K562 (cell line): ENCODE measurements around the gene DMAC2. TPM values are rescaled to one million over a fixed set of nuclear protein-coding genes. Genes with fewer than 3 reads are reported as not detected.
A peak's percentile ranks its signal among the peaks of the same experiment; 100 is the strongest.

Experiments used
- ATAC-seq: fragments of 200-7000 bp; cut with Tn5 transposase; 3 replicates; pipeline ENCODE4 v1.9.1; 2020; ENCODE audit warnings: moderate library complexity
- BruUV-seq: library from RNA; stranded (reverse); fragments of 400-500 nt; replicated peaks from 2 replicates; lab custom pipeline; 2021; lab: Mats Ljungman, UMichigan
- CTCF ChIA-PET: fragments of 300-600 bp; formaldehyde crosslinking; extraction: SDS; loops from one replicate; lab custom pipeline; 2021; ENCODE audit warnings: low intra/inter-chr PET ratio; lab: Yijun Ruan, JAX
- POLR2A ChIA-PET: fragments of 300-600, 350-650 bp; sonication (Branson Sonifier 250); formaldehyde crosslinking; extraction: SDS; loops from one replicate; lab custom pipeline; 2021; ENCODE audit warnings: antibody characterized with exemption, inconsistent platforms; lab: Yijun Ruan, JAX
- DNase-seq, 4 experiments: peaks; one replicate each; pipeline versions ENCODE4 v3.0.0 to v3.0.0-alpha.2; 2011 to 2018; ENCODE audit warnings: low spot score in 3 of 4, mixed read lengths in 3 of 4; ENCODE audit errors: extremely low read depth in 1 of 4
- FAIRE-seq: peaks from 2 replicates; lab custom pipeline; 2011; peaks lifted over from hg19 to GRCh38; lab: Jason Lieb, UNC
- H2AFZ ChIP-seq: 2 replicates; pipeline ENCODE4 v1.6.0; 2011; ENCODE audit warnings: low read depth, low read length, control low read depth, inconsistent platforms
- H3K27ac ChIP-seq: fragments of 200-600 bp; 3 replicates; pipeline ENCODE4 v1.8.0; 2011; ENCODE audit warnings: low read depth, mild to moderate bottlenecking, control low read depth, inconsistent platforms, low read length, moderate library complexity, mixed read lengths; ENCODE audit errors: extremely low read depth
- H3K27me3 ChIP-seq, 2 experiments: fragments of 300-600 bp in 1 of 2; 2 replicates in 1 of 2; 3 replicates in 1 of 2; pipeline versions ENCODE4 v1.6.0 to v1.8.0; 2011; ENCODE audit warnings: inconsistent platforms in 2 of 2, low read length in 2 of 2, mild to moderate bottlenecking in 1 of 2, mixed read lengths in 1 of 2, moderate library complexity in 1 of 2; ENCODE audit not compliant: control insufficient read depth in 2 of 2, insufficient read depth in 2 of 2
- H3K36me3 ChIP-seq: fragments of 300-600 bp; 3 replicates; pipeline ENCODE4 v1.8.0; 2011; ENCODE audit warnings: mild to moderate bottlenecking, low read length, inconsistent platforms; ENCODE audit not compliant: control insufficient read depth, insufficient read depth
- H3K4me1 ChIP-seq, 2 experiments: fragments of 200-600 bp in 1 of 2; replicated peaks in 1 of 2; 2 replicates in 1 of 2; 3 replicates in 1 of 2; pipeline versions ENCODE4 v1.5.1 to v1.8.0; 2011; ENCODE audit warnings: inconsistent platforms in 2 of 2, low read length in 2 of 2, mild to moderate bottlenecking in 1 of 2, mixed read lengths in 1 of 2, moderate library complexity in 1 of 2; ENCODE audit not compliant: control insufficient read depth in 2 of 2, insufficient read depth in 2 of 2
- H3K4me2 ChIP-seq: 2 replicates; pipeline ENCODE4 v1.6.1; 2011; ENCODE audit warnings: low read length, control low read depth, inconsistent platforms, mixed read lengths; ENCODE audit not compliant: insufficient read depth
- H3K4me3 ChIP-seq: fragments of 200-600 bp; sonication (generic), shearing (Covaris generic); 2 replicates; pipeline ENCODE4 v1.5.1; 2016; ENCODE audit warnings: control low read depth, inconsistent platforms
- H3K79me2 ChIP-seq: fragments of 200-600 bp; 3 replicates; pipeline ENCODE4 v1.8.0; 2011; ENCODE audit warnings: low read length, inconsistent platforms; ENCODE audit not compliant: control insufficient read depth, insufficient read depth
- H3K9ac ChIP-seq, 2 experiments: 2 replicates each; pipeline versions ENCODE4 v1.6.0 to v1.6.1; 2011; ENCODE audit warnings: low read depth in 2 of 2, low read length in 2 of 2, control low read depth in 1 of 2, inconsistent platforms in 1 of 2, mild to moderate bottlenecking in 1 of 2, mixed read lengths in 1 of 2; ENCODE audit not compliant: insufficient read depth in 1 of 2
- H3K9me1 ChIP-seq: one replicate; pipeline ENCODE4 v1.6.0; 2011; ENCODE audit warnings: inconsistent platforms, mild to moderate bottlenecking, low read length, moderate library complexity; ENCODE audit not compliant: control insufficient read depth, insufficient read depth
- H3K9me3 ChIP-seq: replicated peaks from 2 replicates; pipeline ENCODE4 v1.5.1; 2011; ENCODE audit warnings: low read depth, low read length, inconsistent platforms; ENCODE audit not compliant: control insufficient read depth, insufficient read depth
- H4K20me1 ChIP-seq: replicated peaks from 2 replicates; pipeline ENCODE4 v1.6.1; 2011; ENCODE audit warnings: low read length, inconsistent platforms, mixed read lengths; ENCODE audit not compliant: control insufficient read depth, insufficient read depth
- CEBPG ChIP-seq, 3 experiments: fragments of 200-800 bp in 1 of 3; sonication (Bioruptor generic) in 1 of 3; sonication (generic) in 1 of 3; formaldehyde crosslinking in 1 of 3; IDR thresholded peaks in 2 of 3; conservative IDR thresholded peaks in 1 of 3; 2 replicates each; pipeline versions ENCODE4 v1.6.1 to v1.8.0; 2016 to 2022; ENCODE audit warnings: missing compliant biosample characterization in 2 of 3, missing genetic modification characterization in 2 of 3, mild to moderate bottlenecking in 1 of 3, missing genetic modification reagents in 1 of 3
- CHCHD3 ChIP-seq: fragments of 250-450 bp; sonication (Bioruptor Pico); IDR thresholded peaks from 2 replicates; pipeline ENCODE4 v2.1.2; 2022; ENCODE audit warnings: mild to moderate bottlenecking
- EGR1 ChIP-seq: fragments of 450-650 bp; conservative IDR thresholded peaks from 2 replicates; pipeline ENCODE4 v1.6.1; 2017; ENCODE audit warnings: mild to moderate bottlenecking
- MCM7 ChIP-seq, 2 experiments: fragments of 450-650 bp; IDR thresholded peaks; 2 replicates each; pipeline ENCODE4 v1.6.1; 2016 to 2018
- POLR2G ChIP-seq: fragments of 200-400 bp; formaldehyde crosslinking; IDR thresholded peaks from 2 replicates; pipeline ENCODE4 v1.6.1; 2017; ENCODE audit warnings: low read depth, mild to moderate bottlenecking, antibody characterized with exemption, low read length, moderate library complexity
- RBFOX2 ChIP-seq: fragments of 200-400 bp; formaldehyde crosslinking; IDR thresholded peaks from 2 replicates; pipeline ENCODE4 v1.6.1; 2017; ENCODE audit warnings: low read depth, mild to moderate bottlenecking, low read length, moderate library complexity
- WGBS: fragments of 100-300 bp; shearing (Covaris generic); methylation state at CpG from one replicate; pipeline ENCODE4 v1.1.6; 2016; ENCODE audit warnings: low coverage, mixed read lengths; ENCODE audit not compliant: insufficient coverage; ENCODE audit errors: missing lambda C conversion rate; 5-methylcytosine and 5-hydroxymethylcytosine counted together
- in situ Hi-C: fragments of 300-500 bp; cut with MboI; formaldehyde crosslinking; loops from 4 replicates; pipeline ENCODE4 v1.15.0; 2018; ENCODE audit warnings: inconsistent platforms, mixed read lengths
- intact Hi-C: fragments of 100-400 bp; cut with micrococcal nuclease; formaldehyde crosslinking; loops from 2 replicates; pipeline ENCODE4 v1.14.2; 2022
- polyA plus RNA-seq, 8 experiments: library from polyadenylated mRNA; depleted of rRNA in 4 of 8; stranded (reverse) in 5 of 8; unstranded in 3 of 8; fragments of >200 nt; fragmentation: Nextera tagmentation in 2 of 8; fragmentation: Illumina TruSeq in 1 of 8; extraction: Ambion mirVana in 2 of 8; extraction: Trizol in 1 of 8; gene quantifications; 2 replicates each; pipeline versions ENCODE4 v1.2.1 to v1.2.3, GENCODE V29; 2011 to 2014; ENCODE audit warnings: inconsistent platforms in 1 of 8, missing spikeins in 1 of 8
- total RNA-seq, 7 experiments: library from RNA; depleted of rRNA in 6 of 7; stranded (reverse); fragments of >200 nt in 6 of 7; fragmentation: Illumina TruSeq in 2 of 7; extraction: Trizol in 2 of 7; gene quantifications; 2 replicates each; pipeline versions ENCODE4 v1.2.1 to v1.2.3, GENCODE V29; 2011 to 2021; ENCODE audit warnings: low replicate concordance in 1 of 7

DMAC2 gene
- total and polyA plus RNA-seq, 9 of the 15 experiments (the other 6 are each of a cell fraction or from before 2014, with no cell fraction given): 12.9 to 61.2 (median 43.1) TPM

GRCh38 chr19:41386442-41386841 is 53.3 kb downstream of the DMAC2 start:
- no TSS peak for BruUV-seq
- Histone ChIP-seq H3K4me3 (no peak overlapping the region), H3K4me1 (peaks cover 4 to 10% of the 10 kb centered on the region in 2 experiments; a peak in 3 of 5 replicates), H2AFZ (no peak overlapping the region), H3K9me1 (peaks cover 3% of the 10 kb centered on the region), H3K79me2 (no peaks in the 10 kb centered on the region), H3K36me3 (peaks cover 45% of the 10 kb centered on the region; the same call in 2 of the 3 replicates), H3K27ac (no peak overlapping the region), H3K9ac (peak overlapping the region in 1 of 2 experiments; percentile 3; a peak in 2 of 4 replicates), H4K20me1 (no peaks in the 10 kb centered on the region), H3K27me3 (no peaks in the 10 kb centered on the region), H3K9me3 (no peaks in the 10 kb centered on the region), H3K4me2 (no peak overlapping the region)
- CTCF ChIA-PET: no interaction called here
- in situ Hi-C loops (no loop called here), intact Hi-C loops (no loop called here)
- peak; percentile 56 for ATAC-seq
- POLR2A ChIA-PET: interaction anchor here (0.8 to 1.7 kb wide), 4 partner anchors 8 to 123 kb away, joined by 3 to 8 read pairs (median 6); no protein-coding TSS in a partner anchor
- DNase-seq: peak in 2 of 4 experiments; percentile 11 to 25
- 71% methylated on average over 11 of the region's 13 CpGs for WGBS
- no peak for FAIRE-seq
- peak; percentile 62 for TF ChIP-seq POLR2G
- peak; percentile 50; the same call in 1 of the 2 replicates for TF ChIP-seq RBFOX2
- no peak for TF ChIP-seq MCM7 (IDR thresholded peaks at IDR 0.05)
- TF ChIP-seq EGR1: peak; percentile 64
- TF ChIP-seq CHCHD3 (CRISPR knock-in tag): no peak
- no peak for TF ChIP-seq CEBPG (CRISPR knock-in tag; IDR thresholded peaks at IDR 0.05)
- TF ChIP-seq CEBPG (tag; conservative IDR thresholded peaks at IDR 0.05 in 1 of 2, IDR thresholded peaks at IDR 0.05 in 1 of 2): 0 out of 4 replicates have a peak, but pooled peaks of 1 of the 2 experiments have one; percentile 41
